Heart right ventricle (tissue), 16 donors: ENCODE measurements around the gene ANKRD17. TPM values are rescaled to one million over a fixed set of nuclear protein-coding genes. Genes with fewer than 3 reads are reported as not detected.

Experiments
- ATAC-seq, 8 donors: fragments of 200-7000 bp; cut with Tn5 transposase; one replicate each; pipeline ENCODE4 v1.9.1; 2020; ENCODE audit warnings: mild to moderate bottlenecking in 8 of 8, moderate library complexity in 8 of 8, moderate number of reproducible peaks in 1 of 8
- DNase-seq, 2 donors: peaks; one replicate each; pipeline ENCODE4 v3.0.0-alpha.2; 2020
- H3K27ac ChIP-seq, 10 donors: fragments of 200-600 bp; sonication (generic) in 2 of 10; one replicate each; pipeline versions ENCODE4 v1.5.0 to v1.8.0; 2020 to 2022; ENCODE audit warnings: mild to moderate bottlenecking in 3 of 10
- H3K27me3 ChIP-seq, 7 donors: fragments of 200-600 bp; one replicate each; pipeline ENCODE4 v1.8.0; 2021 to 2022; ENCODE audit warnings: mild to moderate bottlenecking in 2 of 7
- H3K36me3 ChIP-seq, 9 donors: fragments of 200-600 bp; sonication (generic) in 1 of 9; one replicate each; pipeline versions ENCODE4 v1.5.0 to v1.8.0; 2020 to 2022; ENCODE audit warnings: mild to moderate bottlenecking in 2 of 9
- H3K4me1 ChIP-seq, 9 donors: fragments of 200-600 bp; sonication (generic) in 1 of 9; one replicate each; pipeline versions ENCODE4 v1.5.0 to v1.8.0; 2020 to 2022; ENCODE audit warnings: mild to moderate bottlenecking in 4 of 9
- H3K4me3 ChIP-seq, 10 donors: fragments of 200-600 bp; sonication (generic) in 2 of 10; one replicate each; pipeline versions ENCODE4 v1.5.0 to v1.8.0; 2020 to 2022; ENCODE audit warnings: mild to moderate bottlenecking in 7 of 10, moderate library complexity in 2 of 10
- H3K9me3 ChIP-seq, 11 donors: fragments of 200-600 bp in 10 of 11; sonication (generic) in 2 of 11; one replicate each; pipeline versions ENCODE4 v1.5.0 to v1.8.0; 2013 to 2022; ENCODE audit warnings: mild to moderate bottlenecking in 2 of 11, control low read depth in 1 of 11, moderate library complexity in 1 of 11
- CTCF ChIP-seq, 9 donors: fragments of 200-600 bp; sonication (generic) in 2 of 9; IDR thresholded peaks; one replicate each; pipeline versions ENCODE4 v1.5.0 to v1.8.0; 2021 to 2022; ENCODE audit warnings: antibody characterized with exemption in 9 of 9, mild to moderate bottlenecking in 5 of 9, moderate library complexity in 1 of 9
- WGBS, 2 donors: extraction: QIAGEN DNeasy Blood & Tissue Kit; methylation state at CpG; one replicate each; pipeline ENCODE4 v1.1.7; 2013; ENCODE audit warnings: inconsistent platforms in 1 of 2; 5-methylcytosine and 5-hydroxymethylcytosine counted together
- intact Hi-C, 10 donors: fragments of 100-400 bp; cut with DNase I; formaldehyde crosslinking; loops; one replicate each; pipeline versions ENCODE4 v1.11.1 to v1.14.2; 2022
- polyA plus RNA-seq, 2 donors: library from polyadenylated mRNA; stranded (reverse); fragments of 200-250 nt; gene quantifications; one replicate each; pipeline ENCODE4 v1.2.3, GENCODE V29; 2013
- total RNA-seq, 10 donors: library from RNA; stranded (reverse); fragmentation: NEBNext Ultra II Directional in 3 of 10; extraction: Animal tissue kit (Norgen Biotek cat#: 25700) in 3 of 10; gene quantifications; one replicate each; pipeline versions ENCODE4 v1.2.1 to v1.2.4, GENCODE V29; 2021 to 2023
- donor health status: Arrhythmogenic right ventricular cardiomyopathy.
- donor health status: ischemic (EF 13 %, LVEDD 7.1; RV severe dilation, severe dysfunction).
- donor health status: healthy with polysubstance abuse.
- donor health status: DM: no; HTN: yes; CAD: no.
- donor health status: DM: no; HTN: no; CAD: no.
- donor health status: ischemic (EF 25% LVEDD 6.9; RV normal size, moderate dysfunction).
- donor health status: ischemic (EF 25% LVEDD 5.7; RV mildly dilated, moderate dysfunction).
- donor health status: healthy.
- donor health status: DM: yes; HTN: yes; CAD: no.
- donor health status: Ischemic cardiomyopathy.
- donor health status: ischemic (EF 35%, LVEDD 5.7; RV mildly dilated, moderate dysfunction).
- donor health status: nonischemic (EF 11% LVEDD 7.7; RV severe dilation, severe dysfunction).
- donor health status: DM: yes; HTN: yes; CAD: no.
- donor health status: PGD.
- donor health status: ischemic (EF 29% LVEDD 5.4; RV normal size, mild dysfunction).
- donor health status: nonischemic (EF 23%, LVEDD 6.1; RV moderate dilation, normal function).

The ANKRD17 gene
- total and polyA plus RNA-seq, 12 donors = 13.5 to 71.7 (median 60.4) TPM

GRCh38 chr4:73272816-73273215 lies 14.2 kb upstream of the ANKRD17 start:
- Histone ChIP-seq H3K4me1 (peaks cover 0 to 10% (median 0%) of the 10 kb centered on the region in 9 donors), H3K27ac (no peak overlapping the region), H3K36me3 (no peaks in the 10 kb centered on the region), H3K9me3 (peaks cover 0 to 10% (median 0%) of the 10 kb centered on the region in 11 donors), H3K27me3 (no peaks in the 10 kb centered on the region), H3K4me3 (no peak overlapping the region)
- ATAC-seq (no peak), DNase-seq (no peak)
- intact Hi-C loops = no loop called here
- TF ChIP-seq CTCF (IDR thresholded peaks at IDR 0.05) = no peak

GRCh38 chr4:73267050-73267449 lies 8.5 kb upstream of the ANKRD17 start:
- intact Hi-C loops = loop anchor here in 2 of 10 donors (10.0 kb wide), 2 partner anchors 212 to 702 kb away; partner anchors contain the start of gene ADAMTS3 (in 1 of the 2)
- DNase-seq (no peak), ATAC-seq (no peak)
- peaks cover 0 to 5% (median 0%) of the 10 kb centered on the region in 9 donors for H3K4me1 ChIP-seq
- 83 to 90% methylated on average over 2 of the region's 2 CpGs for WGBS, 2 donors
- no peak for TF ChIP-seq CTCF (IDR thresholded peaks at IDR 0.05)
- H3K9me3 ChIP-seq = no peaks in the 10 kb centered on the region
- no peak overlapping the region for H3K4me3 ChIP-seq
- H3K36me3 ChIP-seq = no peaks in the 10 kb centered on the region
- H3K27ac ChIP-seq = no peak overlapping the region
- H3K27me3 ChIP-seq = no peaks in the 10 kb centered on the region

- ATAC-seq (peak in 4 of 8 donors; percentile 1 to 12 (median 10)), DNase-seq (peak in 1 of 2 donors; percentile 29)
- no peaks in the 10 kb centered on the region for H3K27me3 ChIP-seq
- peak overlapping the region; percentile 93 to 100 (median 98) for H3K27ac ChIP-seq
- H3K4me3 ChIP-seq = peak overlapping the region; percentile 68 to 96 (median 82)
- intact Hi-C loops = loop anchor here in 9 of 10 donors (1.0 to 10.0 kb wide), 15 partner anchors 37 to 695 kb away; partner anchors contain the start of genes COX18 (in 6 of the 9) and ADAMTS3 (in 1 of the 9)
- TF ChIP-seq CTCF (IDR thresholded peaks at IDR 0.05) = no peak
- H3K4me1 ChIP-seq = peaks cover 0 to 58% (median 43%) of the 10 kb centered on the region in 9 donors
- H3K36me3 ChIP-seq = peaks cover 0 to 5% (median 0%) of the 10 kb centered on the region in 9 donors
- WGBS, 2 donors = 0 to 1% methylated on average over 8 of the region's 8 CpGs
- no peaks in the 10 kb centered on the region for H3K9me3 ChIP-seq
Measured at GRCh38 chr4:73259571-73260090, 1.0 kb upstream of the ANKRD17 start.

GRCh38 chr4:73258436-73258685 lies 237 bp downstream of the ANKRD17 start:
- peak overlapping the region; percentile 68 to 96 (median 82) for H3K4me3 ChIP-seq
- peak overlapping the region; percentile 93 to 100 (median 98) for H3K27ac ChIP-seq

More at GRCh38 chr4:73258436-73258685, 237 bp downstream of the ANKRD17 start:
- peaks cover 0 to 71% (median 55%) of the 10 kb centered on the region in 9 donors for H3K4me1 ChIP-seq
- TF ChIP-seq CTCF (IDR thresholded peaks at IDR 0.05) = peak in 6 of 9 donors; percentile 13 to 56 (median 44)
- ATAC-seq = peak in 5 of 8 donors; percentile 36 to 46 (median 37)
- no peak for DNase-seq
- H3K36me3 ChIP-seq = peaks cover 0 to 13% (median 0%) of the 10 kb centered on the region in 9 donors
- H3K27me3 ChIP-seq = no peaks in the 10 kb centered on the region
- no peaks in the 10 kb centered on the region for H3K9me3 ChIP-seq
- 1% methylated on average over 23 to 26 of the region's 30 CpGs for WGBS, 2 donors
- intact Hi-C loops = loop anchor here in 8 of 10 donors (2.0 to 10.0 kb wide), 12 partner anchors 36 to 191 kb away; partner anchors contain the start of gene COX18 (in 5 of the 8)
